Neural cell (in vitro differentiated cells): ENCODE data around the gene KLK8. TPM values are rescaled to one million over a fixed set of nuclear protein-coding genes. Genes with fewer than 3 reads are reported as not detected.

Experiments
- H2AFZ ChIP-seq: fragments of 200-600, 300-800 bp; sonication (generic), shearing (Covaris generic); 2 replicates; pipeline ENCODE4 v1.6.0; 2014; ENCODE audit warnings: low read depth, mild to moderate bottlenecking, antibody characterized with exemption, low read length, moderate library complexity
- H3F3A ChIP-seq: fragments of 200-600 bp; shearing (Covaris generic); 2 replicates; pipeline ENCODE4 v1.6.1; 2016; ENCODE audit warnings: mild to moderate bottlenecking, moderate library complexity, mixed read lengths, antibody characterized with exemption, low read length; ENCODE audit not compliant: insufficient read depth, poor library complexity, severe bottlenecking
- H3K27ac ChIP-seq: fragments of 200-600, 300-800 bp; sonication (generic), shearing (Covaris generic); 2 replicates; pipeline ENCODE4 v1.5.1; 2014; ENCODE audit warnings: mild to moderate bottlenecking, low read length, moderate library complexity
- H3K27me3 ChIP-seq: fragments of 300-800, 200-600 bp; sonication (generic), shearing (Covaris generic); 2 replicates; pipeline ENCODE4 v1.6.0; 2014; ENCODE audit warnings: mild to moderate bottlenecking, low read depth, low read length, moderate library complexity; ENCODE audit not compliant: insufficient read depth
- H3K36me3 ChIP-seq: fragments of 300-800, 200-600 bp; sonication (generic), shearing (Covaris generic); 2 replicates; pipeline ENCODE4 v1.5.1; 2014; ENCODE audit warnings: mild to moderate bottlenecking, antibody characterized with exemption, low read length, moderate library complexity; ENCODE audit not compliant: insufficient read depth
- H3K4me2 ChIP-seq: fragments of 300-800, 200-600 bp; sonication (generic), shearing (Covaris generic); 2 replicates; pipeline ENCODE4 v1.6.0; 2014; ENCODE audit warnings: mild to moderate bottlenecking, low read length
- H3K4me3 ChIP-seq: fragments of 300-800, 200-600 bp; sonication (generic), shearing (Covaris generic); 2 replicates; pipeline ENCODE4 v1.5.1; 2014; ENCODE audit warnings: mild to moderate bottlenecking, low read length, moderate library complexity
- H3K79me2 ChIP-seq: fragments of 200-600 bp; shearing (Covaris generic); replicated peaks from 2 replicates; pipeline ENCODE4 v1.6.0; 2014; ENCODE audit warnings: mild to moderate bottlenecking, low read length, moderate library complexity; ENCODE audit not compliant: insufficient read depth
- H3K9ac ChIP-seq: fragments of 300-800, 200-600 bp; sonication (generic), shearing (Covaris generic); 2 replicates; pipeline ENCODE4 v1.6.1; 2016; ENCODE audit warnings: mild to moderate bottlenecking, low read length, mixed read lengths
- H3K9me2 ChIP-seq: fragments of 200-600 bp; shearing (Covaris generic); 2 replicates; pipeline ENCODE4 v1.6.1; 2016; ENCODE audit warnings: mild to moderate bottlenecking, low read length, mixed read lengths; ENCODE audit not compliant: insufficient read depth
- H3K9me3 ChIP-seq: fragments of 200-600, 300-800 bp; sonication (generic), shearing (Covaris generic); 2 replicates; pipeline ENCODE4 v1.6.1; 2016; ENCODE audit warnings: mild to moderate bottlenecking, mixed run types, low read length, moderate library complexity, mixed read lengths
- H4K20me1 ChIP-seq: fragments of 200-600 bp; shearing (Covaris generic); 2 replicates; pipeline ENCODE4 v1.6.1; 2016; ENCODE audit warnings: mild to moderate bottlenecking, mixed run types; ENCODE audit not compliant: insufficient read depth
- EP300 ChIP-seq: fragments of 450-650 bp; conservative IDR thresholded peaks from 2 replicates; pipeline ENCODE4 v1.6.1; 2014; ENCODE audit warnings: antibody characterized with exemption, mild to moderate bottlenecking, moderate library complexity; ENCODE audit not compliant: poor library complexity, severe bottlenecking
- EZH2 ChIP-seq: fragments of 200-600, 300-800 bp; shearing (Covaris generic), sonication (generic); IDR thresholded peaks from 2 replicates; pipeline ENCODE4 v1.6.1; 2014; ENCODE audit warnings: antibody characterized with exemption, low read length, borderline replicate concordance, mild to moderate bottlenecking; ENCODE audit not compliant: insufficient read depth, poor library complexity, severe bottlenecking
- MXI1 ChIP-seq: fragments of 450-650 bp; conservative IDR thresholded peaks from 2 replicates; pipeline ENCODE4 v1.6.1; 2014; ENCODE audit warnings: antibody characterized with exemption, mild to moderate bottlenecking; ENCODE audit not compliant: poor library complexity, severe bottlenecking
- POLR2AphosphoS5 ChIP-seq: IDR thresholded peaks from 2 replicates; pipeline ENCODE4 v1.6.1; 2012
- RAD21 ChIP-seq: fragments of 450-650 bp; conservative IDR thresholded peaks from 2 replicates; pipeline ENCODE4 v1.6.1; 2014; ENCODE audit warnings: antibody characterized with exemption, mild to moderate bottlenecking, moderate library complexity
- SMC3 ChIP-seq: fragments of 450-650 bp; conservative IDR thresholded peaks from 2 replicates; pipeline ENCODE4 v1.6.1; 2014; ENCODE audit warnings: antibody characterized with exemption, mild to moderate bottlenecking, moderate library complexity; ENCODE audit not compliant: poor library complexity
- TAF1 ChIP-seq: IDR thresholded peaks from 2 replicates; pipeline ENCODE4 v1.6.1; 2012; ENCODE audit warnings: low read depth
- polyA minus RNA-seq: library from RNA; depleted of rRNA, polyadenylated mRNA; stranded (reverse); fragments of >200 nt; gene quantifications from 2 replicates; pipeline ENCODE4 v1.2.3, GENCODE V29; 2014
- polyA plus RNA-seq: library from polyadenylated mRNA; depleted of rRNA; stranded (reverse); fragments of >200 nt; gene quantifications from 2 replicates; pipeline ENCODE4 v1.2.3, GENCODE V29; 2014
- TF ChIP-seq, protein P1 (sequence below): IDR thresholded peaks from 2 replicates; pipeline ENCODE4 v1.6.1; 2012; ENCODE audit warnings: borderline replicate concordance
- TF ChIP-seq, protein P2 (sequence below): fragments of 450-650 bp; IDR thresholded peaks from 2 replicates; pipeline ENCODE4 v1.5.1; 2014; ENCODE audit warnings: antibody characterized with exemption, mild to moderate bottlenecking, moderate library complexity; ENCODE audit not compliant: poor library complexity, severe bottlenecking

KLK8 gene, protein sequence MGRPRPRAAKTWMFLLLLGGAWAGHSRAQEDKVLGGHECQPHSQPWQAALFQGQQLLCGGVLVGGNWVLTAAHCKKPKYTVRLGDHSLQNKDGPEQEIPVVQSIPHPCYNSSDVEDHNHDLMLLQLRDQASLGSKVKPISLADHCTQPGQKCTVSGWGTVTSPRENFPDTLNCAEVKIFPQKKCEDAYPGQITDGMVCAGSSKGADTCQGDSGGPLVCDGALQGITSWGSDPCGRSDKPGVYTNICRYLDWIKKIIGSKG
- polyA plus RNA-seq (not detected in 2 replicates), polyA minus RNA-seq (not detected in 2 replicates)

DNA sequence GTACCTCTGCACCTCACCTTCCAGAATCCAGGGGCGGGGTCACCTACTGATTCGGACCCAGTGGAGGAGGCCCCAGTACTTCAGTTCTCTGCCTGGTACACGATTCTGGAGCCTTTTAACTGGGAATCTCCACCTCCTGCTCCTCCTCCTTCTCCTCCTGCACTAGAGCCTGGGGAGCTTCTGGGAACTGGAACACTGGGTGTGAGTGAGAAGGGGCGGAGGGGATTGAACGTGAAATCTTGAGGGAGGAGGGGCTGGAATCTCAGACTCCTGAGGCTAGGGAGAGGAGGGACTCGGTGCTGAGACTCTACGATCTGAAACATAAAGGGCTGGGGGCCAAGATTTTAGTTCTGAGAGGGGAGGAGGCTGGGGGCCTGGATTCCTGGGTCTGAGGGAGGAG lies at the start of gene KLK8:
Gene KLK8 (minus strand): TSS at position 90 of the 400 bp plus-strand sequence. CDS start 437 bp downstream, outside the sequence.
- Histone ChIP-seq H3K9ac (no peak within 1 kb of the TSS), H3K4me2 (no peak within 1 kb of the TSS)

DNA sequence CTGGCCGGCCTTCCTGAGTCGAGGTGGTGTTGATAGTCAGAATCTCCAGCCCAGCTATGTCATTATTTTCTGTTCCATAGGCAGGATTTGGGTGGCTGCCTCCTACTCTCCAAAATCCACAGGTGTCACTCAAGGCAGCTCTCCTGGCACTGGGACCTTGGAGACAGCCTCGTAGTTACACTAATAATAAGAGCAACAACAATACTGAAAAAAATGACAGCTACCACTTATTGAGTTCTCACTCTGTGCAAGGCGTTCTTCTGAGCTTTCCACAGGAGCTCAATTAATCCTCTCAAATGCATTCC lies 45.6 kb upstream of the KLK8 start:
- Histone ChIP-seq H3K27ac (no peak overlapping the region), H3F3A (no peaks in the 10 kb centered on the region), H3K9ac (no peak overlapping the region), H3K4me2 (no peak overlapping the region), H2AFZ (no peak overlapping the region), H3K4me3 (no peak overlapping the region), H3K9me2 (no peaks in the 10 kb centered on the region), H3K36me3 (no peaks in the 10 kb centered on the region), H4K20me1 (no peaks in the 10 kb centered on the region), H3K79me2 (no peaks in the 10 kb centered on the region), H3K27me3 (no peaks in the 10 kb centered on the region), H3K9me3 (no peaks in the 10 kb centered on the region)
- TF ChIP-seq, protein P1, sequence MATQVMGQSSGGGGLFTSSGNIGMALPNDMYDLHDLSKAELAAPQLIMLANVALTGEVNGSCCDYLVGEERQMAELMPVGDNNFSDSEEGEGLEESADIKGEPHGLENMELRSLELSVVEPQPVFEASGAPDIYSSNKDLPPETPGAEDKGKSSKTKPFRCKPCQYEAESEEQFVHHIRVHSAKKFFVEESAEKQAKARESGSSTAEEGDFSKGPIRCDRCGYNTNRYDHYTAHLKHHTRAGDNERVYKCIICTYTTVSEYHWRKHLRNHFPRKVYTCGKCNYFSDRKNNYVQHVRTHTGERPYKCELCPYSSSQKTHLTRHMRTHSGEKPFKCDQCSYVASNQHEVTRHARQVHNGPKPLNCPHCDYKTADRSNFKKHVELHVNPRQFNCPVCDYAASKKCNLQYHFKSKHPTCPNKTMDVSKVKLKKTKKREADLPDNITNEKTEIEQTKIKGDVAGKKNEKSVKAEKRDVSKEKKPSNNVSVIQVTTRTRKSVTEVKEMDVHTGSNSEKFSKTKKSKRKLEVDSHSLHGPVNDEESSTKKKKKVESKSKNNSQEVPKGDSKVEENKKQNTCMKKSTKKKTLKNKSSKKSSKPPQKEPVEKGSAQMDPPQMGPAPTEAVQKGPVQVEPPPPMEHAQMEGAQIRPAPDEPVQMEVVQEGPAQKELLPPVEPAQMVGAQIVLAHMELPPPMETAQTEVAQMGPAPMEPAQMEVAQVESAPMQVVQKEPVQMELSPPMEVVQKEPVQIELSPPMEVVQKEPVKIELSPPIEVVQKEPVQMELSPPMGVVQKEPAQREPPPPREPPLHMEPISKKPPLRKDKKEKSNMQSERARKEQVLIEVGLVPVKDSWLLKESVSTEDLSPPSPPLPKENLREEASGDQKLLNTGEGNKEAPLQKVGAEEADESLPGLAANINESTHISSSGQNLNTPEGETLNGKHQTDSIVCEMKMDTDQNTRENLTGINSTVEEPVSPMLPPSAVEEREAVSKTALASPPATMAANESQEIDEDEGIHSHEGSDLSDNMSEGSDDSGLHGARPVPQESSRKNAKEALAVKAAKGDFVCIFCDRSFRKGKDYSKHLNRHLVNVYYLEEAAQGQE, result no peak
- TF ChIP-seq POLR2AphosphoS5, result no peak
- no peak for TF ChIP-seq RAD21
- TF ChIP-seq SMC3, result no peak
- TF ChIP-seq EZH2, result no peak
- no peak for TF ChIP-seq TAF1
- TF ChIP-seq MXI1, result no peak
- no peak for TF ChIP-seq EP300
- TF ChIP-seq, protein P2, sequence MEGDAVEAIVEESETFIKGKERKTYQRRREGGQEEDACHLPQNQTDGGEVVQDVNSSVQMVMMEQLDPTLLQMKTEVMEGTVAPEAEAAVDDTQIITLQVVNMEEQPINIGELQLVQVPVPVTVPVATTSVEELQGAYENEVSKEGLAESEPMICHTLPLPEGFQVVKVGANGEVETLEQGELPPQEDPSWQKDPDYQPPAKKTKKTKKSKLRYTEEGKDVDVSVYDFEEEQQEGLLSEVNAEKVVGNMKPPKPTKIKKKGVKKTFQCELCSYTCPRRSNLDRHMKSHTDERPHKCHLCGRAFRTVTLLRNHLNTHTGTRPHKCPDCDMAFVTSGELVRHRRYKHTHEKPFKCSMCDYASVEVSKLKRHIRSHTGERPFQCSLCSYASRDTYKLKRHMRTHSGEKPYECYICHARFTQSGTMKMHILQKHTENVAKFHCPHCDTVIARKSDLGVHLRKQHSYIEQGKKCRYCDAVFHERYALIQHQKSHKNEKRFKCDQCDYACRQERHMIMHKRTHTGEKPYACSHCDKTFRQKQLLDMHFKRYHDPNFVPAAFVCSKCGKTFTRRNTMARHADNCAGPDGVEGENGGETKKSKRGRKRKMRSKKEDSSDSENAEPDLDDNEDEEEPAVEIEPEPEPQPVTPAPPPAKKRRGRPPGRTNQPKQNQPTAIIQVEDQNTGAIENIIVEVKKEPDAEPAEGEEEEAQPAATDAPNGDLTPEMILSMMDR, result no peak

More for the DNA sequence above, at the start of gene KLK8:
- H3K36me3 ChIP-seq, result no peaks in the 10 kb centered on the region
- H4K20me1 ChIP-seq, result no peaks in the 10 kb centered on the region
- H3K9me3 ChIP-seq, result no peaks in the 10 kb centered on the region
- no peak within 1 kb of the TSS for H2AFZ ChIP-seq
- no peak for TF ChIP-seq RAD21
- no peak for TF ChIP-seq EP300
- no peak for TF ChIP-seq TAF1
- TF ChIP-seq SMC3, result no peak
- TF ChIP-seq, protein P1, result no peak
- no peak for TF ChIP-seq POLR2AphosphoS5
- TF ChIP-seq, protein P2, result no peak
- TF ChIP-seq EZH2, result no peak
- no peak for TF ChIP-seq MXI1
- H3F3A ChIP-seq, result no peaks in the 10 kb centered on the region
- H3K27me3 ChIP-seq, result no peaks in the 10 kb centered on the region
- H3K79me2 ChIP-seq, result no peaks in the 10 kb centered on the region
- H3K9me2 ChIP-seq, result no peaks in the 10 kb centered on the region
- H3K27ac ChIP-seq, result no peak within 1 kb of the TSS
- no peak within 1 kb of the TSS for H3K4me3 ChIP-seq
